OCI-LY3 (cell line): ENCODE data around the gene LEMD3.

Experiments used
- EZH2phosphoT487 ChIP-seq: fragments of 200-600 bp; shearing (Covaris generic); IDR thresholded peaks from 2 replicates; pipeline ENCODE4 v1.6.1; 2018; ENCODE audit warnings: antibody characterized with exemption, mixed run types, low read depth
- TF ChIP-seq, protein P1 (sequence below): fragments of 200-600, 300-600 bp; sonication (generic); IDR thresholded peaks from 2 replicates; pipeline ENCODE4 v1.5.1; 2014; ENCODE audit warnings: antibody characterized with exemption, low read length, low read depth

DNA sequence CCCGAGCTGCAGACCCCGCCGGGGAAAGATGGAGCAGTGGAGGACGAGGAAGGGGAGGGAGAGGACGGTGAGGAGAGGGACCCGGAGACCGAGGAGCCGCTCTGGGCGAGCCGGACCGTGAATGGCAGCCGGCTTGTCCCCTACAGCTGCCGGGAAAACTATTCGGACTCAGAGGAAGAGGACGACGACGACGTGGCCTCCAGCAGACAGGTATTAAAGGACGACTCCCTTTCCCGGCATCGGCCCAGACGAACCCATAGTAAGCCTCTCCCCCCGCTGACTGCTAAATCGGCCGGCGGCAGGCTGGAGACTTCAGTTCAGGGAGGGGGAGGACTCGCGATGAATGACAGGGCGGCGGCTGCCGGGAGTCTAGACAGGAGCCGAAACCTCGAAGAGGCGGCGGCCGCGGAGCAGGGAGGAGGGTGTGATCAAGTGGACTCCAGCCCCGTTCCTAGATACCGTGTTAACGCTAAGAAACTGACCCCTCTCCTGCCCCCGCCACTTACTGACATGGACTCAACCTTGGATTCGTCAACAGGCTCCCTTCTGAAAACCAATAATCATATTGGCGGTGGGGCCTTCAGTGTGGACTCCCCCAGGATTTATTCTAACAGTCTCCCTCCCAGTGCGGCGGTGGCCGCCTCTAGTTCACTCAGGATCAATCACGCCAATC, 962 bp downstream of the LEMD3 start:
- TF ChIP-seq, protein P1, sequence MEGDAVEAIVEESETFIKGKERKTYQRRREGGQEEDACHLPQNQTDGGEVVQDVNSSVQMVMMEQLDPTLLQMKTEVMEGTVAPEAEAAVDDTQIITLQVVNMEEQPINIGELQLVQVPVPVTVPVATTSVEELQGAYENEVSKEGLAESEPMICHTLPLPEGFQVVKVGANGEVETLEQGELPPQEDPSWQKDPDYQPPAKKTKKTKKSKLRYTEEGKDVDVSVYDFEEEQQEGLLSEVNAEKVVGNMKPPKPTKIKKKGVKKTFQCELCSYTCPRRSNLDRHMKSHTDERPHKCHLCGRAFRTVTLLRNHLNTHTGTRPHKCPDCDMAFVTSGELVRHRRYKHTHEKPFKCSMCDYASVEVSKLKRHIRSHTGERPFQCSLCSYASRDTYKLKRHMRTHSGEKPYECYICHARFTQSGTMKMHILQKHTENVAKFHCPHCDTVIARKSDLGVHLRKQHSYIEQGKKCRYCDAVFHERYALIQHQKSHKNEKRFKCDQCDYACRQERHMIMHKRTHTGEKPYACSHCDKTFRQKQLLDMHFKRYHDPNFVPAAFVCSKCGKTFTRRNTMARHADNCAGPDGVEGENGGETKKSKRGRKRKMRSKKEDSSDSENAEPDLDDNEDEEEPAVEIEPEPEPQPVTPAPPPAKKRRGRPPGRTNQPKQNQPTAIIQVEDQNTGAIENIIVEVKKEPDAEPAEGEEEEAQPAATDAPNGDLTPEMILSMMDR = no peak
- TF ChIP-seq EZH2phosphoT487 = no peak
